ENCODE results near the gene CELSR1. TPM values are rescaled to one million over a fixed set of nuclear protein-coding genes. Genes with fewer than 3 reads are reported as not detected.

Gene CELSR1
- total and polyA plus RNA-seq, 9 donors = 0.63 to 25.2 (median 2.9) TPM

- H3K27me3 ChIP-seq = no peaks in the 10 kb centered on the region
- no peaks in the 10 kb centered on the region for H3K9me3 ChIP-seq
- intact Hi-C loops (cut with DNase I) = no loop called here
- TF ChIP-seq POLR2A (IDR thresholded peaks at IDR 0.05) (no peak), CTCF (IDR thresholded peaks at IDR 0.05) (no peak), EP300 (IDR thresholded peaks at IDR 0.05) (no peak)
- no peaks in the 10 kb centered on the region for H3K36me3 ChIP-seq
- WGBS, 3 donors = 95 to 96% (median 95%) methylated on average over 20 of the region's 20 CpGs
- no peak overlapping the region for H3K4me3 ChIP-seq
- H3K4me1 ChIP-seq (ENCODE audit: insufficient read depth) = no peaks in the 10 kb centered on the region
- H3K27ac ChIP-seq = no peak overlapping the region
- DNase-seq = no peak
Measured at GRCh38 chr22:46320716-46321386, 216.6 kb downstream of the CELSR1 start.

GRCh38 chr22:46320166-46320710 is 217.2 kb downstream of the CELSR1 start:
- Histone ChIP-seq H3K36me3 (no peaks in the 10 kb centered on the region), H3K9me3 (no peaks in the 10 kb centered on the region), H3K27me3 (no peaks in the 10 kb centered on the region), H3K4me1 (ENCODE audit: insufficient read depth) (no peaks in the 10 kb centered on the region), H3K4me3 (no peak overlapping the region), H3K27ac (no peak overlapping the region)
- no peak for TF ChIP-seq POLR2A (IDR thresholded peaks at IDR 0.05)
- TF ChIP-seq CTCF (IDR thresholded peaks at IDR 0.05) = no peak
- no peak for TF ChIP-seq EP300 (IDR thresholded peaks at IDR 0.05)
- 85 to 92% (median 92%) methylated on average over 14 of the region's 14 CpGs for WGBS, 3 donors
- DNase-seq = no peak
- intact Hi-C loops (cut with DNase I) = no loop called here

- Histone ChIP-seq H3K4me3 (no peak overlapping the region), H3K36me3 (no peaks in the 10 kb centered on the region), H3K27me3 (no peaks in the 10 kb centered on the region), H3K4me1 (ENCODE audit: insufficient read depth) (no peaks in the 10 kb centered on the region), H3K27ac (no peak overlapping the region), H3K9me3 (no peaks in the 10 kb centered on the region)
- no peak for DNase-seq
- TF ChIP-seq EP300 (IDR thresholded peaks at IDR 0.05) = no peak
- no peak for TF ChIP-seq POLR2A (IDR thresholded peaks at IDR 0.05)
- no peak for TF ChIP-seq CTCF (IDR thresholded peaks at IDR 0.05)
- WGBS, 3 donors = 94 to 97% (median 97%) methylated on average over 10 of the region's 10 CpGs
- intact Hi-C loops (cut with DNase I) = loop anchor here in 2 of 4 donors (10.0 kb wide), 1 partner anchor 325 kb away; no protein-coding TSS in a partner anchor
Measured at GRCh38 chr22:46319319-46319718, 218.1 kb downstream of the CELSR1 start.

GRCh38 chr22:46318576-46318975 is 218.8 kb downstream of the CELSR1 start:
- no peak for TF ChIP-seq CTCF (IDR thresholded peaks at IDR 0.05)
- TF ChIP-seq EP300 (IDR thresholded peaks at IDR 0.05) = no peak
- TF ChIP-seq POLR2A (IDR thresholded peaks at IDR 0.05) = no peak
- Histone ChIP-seq H3K27me3 (no peaks in the 10 kb centered on the region), H3K36me3 (no peaks in the 10 kb centered on the region), H3K4me3 (no peak overlapping the region), H3K4me1 (ENCODE audit: insufficient read depth) (no peaks in the 10 kb centered on the region), H3K9me3 (no peaks in the 10 kb centered on the region), H3K27ac (no peak overlapping the region)
- DNase-seq = no peak
- 84 to 95% (median 95%) methylated on average over 15 of the region's 15 CpGs for WGBS, 3 donors
- intact Hi-C loops (cut with DNase I) = loop anchor here in 2 of 4 donors (10.0 kb wide), 1 partner anchor 324 kb away; no protein-coding TSS in a partner anchor

All from ovary (tissue), 9 donors.